RWPE2 (cell line): ENCODE measurements around the gene NELFCD.
A peak's percentile ranks its signal among the peaks of the same experiment; 100 is the strongest.
"Not testable (repeated sequence)": the region's sequence is repeated elsewhere in the genome, so short reads cannot be mapped to it uniquely, and the experiment has no call there.

Source experiments
- ATAC-seq: fragments of 200-7000 bp; cut with Tn5 transposase; 3 replicates; pipeline ENCODE4 v1.9.1; 2021; ENCODE audit warnings: low read depth
- DNase-seq: peaks from one replicate; pipeline ENCODE4 v3.0.0-alpha.2; 2020; ENCODE audit warnings: low spot score
- H3K27ac ChIP-seq: fragments of 450-650 bp; 2 replicates; pipeline ENCODE4 v1.5.1; 2017; ENCODE audit warnings: mild to moderate bottlenecking; ENCODE audit not compliant: poor library complexity, severe bottlenecking
- H3K27me3 ChIP-seq: fragments of 250-450 bp; sonication (Bioruptor Pico); 2 replicates; pipeline ENCODE4 v1.5.1; 2021; ENCODE audit warnings: mild to moderate bottlenecking, moderate library complexity; ENCODE audit not compliant: insufficient read depth, poor library complexity, severe bottlenecking
- H3K36me3 ChIP-seq: fragments of 250-450 bp; sonication (Bioruptor Pico); 2 replicates; pipeline ENCODE4 v1.5.1; 2020; ENCODE audit warnings: low read depth, mild to moderate bottlenecking, moderate library complexity
- H3K4me1 ChIP-seq: fragments of 250-450 bp; sonication (Bioruptor Pico); 2 replicates; pipeline ENCODE4 v1.5.1; 2021; ENCODE audit warnings: mild to moderate bottlenecking, moderate library complexity; ENCODE audit not compliant: insufficient read depth, poor library complexity, severe bottlenecking
- H3K4me3 ChIP-seq: fragments of 250-450 bp; sonication (Bioruptor Pico); 2 replicates; pipeline ENCODE4 v1.5.1; 2021; ENCODE audit warnings: mild to moderate bottlenecking, moderate library complexity; ENCODE audit not compliant: severe bottlenecking
- H3K9me3 ChIP-seq: fragments of 250-450 bp; sonication (Bioruptor Pico); 2 replicates; pipeline ENCODE4 v1.5.1; 2021; ENCODE audit warnings: mild to moderate bottlenecking, moderate library complexity; ENCODE audit not compliant: severe bottlenecking
- CTCF ChIP-seq: fragments of 450-650 bp; IDR thresholded peaks from one replicate; pipeline ENCODE4 v1.5.1; 2017; ENCODE audit warnings: mild to moderate bottlenecking, moderate library complexity; ENCODE audit not compliant: poor library complexity, severe bottlenecking

Gene NELFCD

DNA sequence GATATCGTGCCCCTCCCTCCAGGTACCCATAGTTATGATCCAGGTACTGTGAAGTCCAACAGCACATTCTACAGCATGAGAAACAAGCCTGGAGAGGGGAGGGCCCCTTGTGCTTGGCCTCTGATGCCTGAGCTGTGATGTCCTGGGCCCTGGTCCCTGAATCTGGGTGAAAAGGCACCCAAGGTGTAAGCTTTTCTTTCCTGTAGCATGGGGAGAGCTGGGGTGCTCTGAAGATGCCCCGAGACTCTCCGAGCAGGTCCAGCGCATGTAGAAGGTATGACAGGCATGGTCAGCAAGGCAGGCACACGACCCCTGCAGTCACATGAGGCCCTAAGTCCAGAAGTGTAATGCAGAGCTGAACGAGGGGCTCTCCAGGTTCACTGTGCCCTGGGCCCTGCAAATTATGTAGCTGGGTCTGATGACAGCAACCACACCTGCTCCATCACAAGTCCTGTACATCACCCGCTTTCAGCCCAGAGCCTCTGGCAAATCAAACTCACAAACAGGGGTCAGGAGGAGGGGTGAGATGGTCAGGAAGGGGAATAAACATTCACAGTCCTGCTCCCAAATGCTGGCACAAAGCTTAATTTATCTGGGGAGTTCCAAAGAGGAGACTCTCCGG lies 27.8 kb downstream of the NELFCD start:
- H3K27me3 ChIP-seq = no peaks in the 10 kb centered on the region
- DNase-seq (peak; percentile 63), ATAC-seq (no peak)
- H3K9me3 ChIP-seq = no peaks in the 10 kb centered on the region
- no peak overlapping the region for H3K4me3 ChIP-seq
- no peak for TF ChIP-seq CTCF
- H3K27ac ChIP-seq = no peak overlapping the region
- peaks cover 18% of the 10 kb centered on the region for H3K36me3 ChIP-seq
- H3K4me1 ChIP-seq = peaks cover 20% of the 10 kb centered on the region

- peak; percentile 12; the same call in 2 of the 3 replicates for ATAC-seq
- Histone ChIP-seq H3K9me3 (no peaks in the 10 kb centered on the region), H3K4me1 (peaks cover 20% of the 10 kb centered on the region), H3K36me3 (peaks cover 1% of the 10 kb centered on the region; the same call in 1 of the 2 replicates), H3K27me3 (no peaks in the 10 kb centered on the region), H3K27ac (peak overlapping the region; percentile 69), H3K4me3 (no peak overlapping the region)
- DNase-seq = peak; percentile 76
- peak; percentile 23 for TF ChIP-seq CTCF
Observed at GRCh38 chr20:59010321-59010994, 29.4 kb downstream of the NELFCD start.

DNA sequence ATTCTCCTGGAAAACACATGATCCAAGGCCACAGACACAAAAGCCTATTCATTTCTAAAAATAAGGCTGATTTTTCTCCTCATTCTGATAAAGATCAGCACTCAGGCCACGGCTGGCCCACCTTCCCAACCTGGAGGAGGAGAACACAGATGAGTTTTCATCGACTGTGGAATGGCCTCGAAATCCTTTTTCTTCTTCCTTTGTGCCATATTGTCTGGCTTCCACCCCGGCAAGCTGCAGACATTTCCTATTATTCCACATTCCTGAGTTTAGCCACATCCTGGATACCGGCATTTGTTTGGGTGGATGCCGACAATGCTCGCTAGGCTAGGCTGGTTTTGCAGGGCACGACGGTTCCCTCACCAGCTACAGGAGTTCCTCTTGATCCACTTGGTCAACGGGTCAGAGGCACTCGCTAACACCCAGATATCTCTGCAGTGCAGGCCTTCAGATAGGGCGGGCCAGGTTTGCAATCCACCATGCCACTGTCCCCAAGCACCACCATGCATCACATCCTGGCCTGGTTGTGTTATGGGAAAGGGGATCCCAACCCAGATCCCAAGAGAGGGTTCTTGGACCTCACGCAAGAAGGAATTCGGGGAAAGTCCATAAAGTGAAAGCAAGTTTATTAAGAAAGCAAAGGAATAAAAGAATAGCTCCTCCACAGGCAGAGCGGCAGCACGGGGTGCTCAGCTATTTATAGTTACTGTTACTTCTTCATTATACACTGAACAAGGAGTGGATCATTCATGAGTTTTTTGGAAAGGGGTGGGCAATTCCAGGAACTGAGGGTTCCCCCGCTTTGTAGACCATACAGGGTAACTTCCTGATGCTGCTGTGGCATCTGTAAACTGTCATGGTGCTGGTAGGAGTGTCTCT lies 30.2 kb downstream of the NELFCD start:
- Histone ChIP-seq H3K4me3 (no peak overlapping the region), H3K4me1 (peaks cover 22% of the 10 kb centered on the region), H3K9me3 (no peaks in the 10 kb centered on the region), H3K27me3 (no peaks in the 10 kb centered on the region), H3K27ac (peak overlapping the region; percentile 69), H3K36me3 (no peaks in the 10 kb centered on the region)
- ATAC-seq (peak; percentile 68), DNase-seq (peak; percentile 89)
- no peak for TF ChIP-seq CTCF

DNA sequence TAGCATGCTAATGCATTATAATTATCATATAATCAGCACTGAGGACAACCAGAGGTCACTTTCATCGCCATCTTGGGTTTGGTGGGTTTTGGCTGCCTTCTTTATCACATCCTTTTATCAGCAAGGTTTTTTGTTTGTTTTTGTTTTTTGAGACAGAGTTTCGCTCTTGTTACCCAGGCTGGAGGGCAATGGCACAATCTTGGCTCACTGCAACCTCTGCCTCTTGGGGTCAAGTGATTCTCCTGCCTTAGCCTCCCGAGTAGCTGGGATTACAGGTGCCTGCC lies 30.8 kb downstream of the NELFCD start:
- not testable (repeated sequence) for H3K4me3 ChIP-seq, H3K27me3 ChIP-seq, H3K9me3 ChIP-seq, H3K36me3 ChIP-seq, ATAC-seq
- H3K4me1 ChIP-seq = peaks cover 27% of the 10 kb centered on the region
- DNase-seq = peak; percentile 29
- H3K27ac ChIP-seq = peak overlapping the region; percentile 69

DNA sequence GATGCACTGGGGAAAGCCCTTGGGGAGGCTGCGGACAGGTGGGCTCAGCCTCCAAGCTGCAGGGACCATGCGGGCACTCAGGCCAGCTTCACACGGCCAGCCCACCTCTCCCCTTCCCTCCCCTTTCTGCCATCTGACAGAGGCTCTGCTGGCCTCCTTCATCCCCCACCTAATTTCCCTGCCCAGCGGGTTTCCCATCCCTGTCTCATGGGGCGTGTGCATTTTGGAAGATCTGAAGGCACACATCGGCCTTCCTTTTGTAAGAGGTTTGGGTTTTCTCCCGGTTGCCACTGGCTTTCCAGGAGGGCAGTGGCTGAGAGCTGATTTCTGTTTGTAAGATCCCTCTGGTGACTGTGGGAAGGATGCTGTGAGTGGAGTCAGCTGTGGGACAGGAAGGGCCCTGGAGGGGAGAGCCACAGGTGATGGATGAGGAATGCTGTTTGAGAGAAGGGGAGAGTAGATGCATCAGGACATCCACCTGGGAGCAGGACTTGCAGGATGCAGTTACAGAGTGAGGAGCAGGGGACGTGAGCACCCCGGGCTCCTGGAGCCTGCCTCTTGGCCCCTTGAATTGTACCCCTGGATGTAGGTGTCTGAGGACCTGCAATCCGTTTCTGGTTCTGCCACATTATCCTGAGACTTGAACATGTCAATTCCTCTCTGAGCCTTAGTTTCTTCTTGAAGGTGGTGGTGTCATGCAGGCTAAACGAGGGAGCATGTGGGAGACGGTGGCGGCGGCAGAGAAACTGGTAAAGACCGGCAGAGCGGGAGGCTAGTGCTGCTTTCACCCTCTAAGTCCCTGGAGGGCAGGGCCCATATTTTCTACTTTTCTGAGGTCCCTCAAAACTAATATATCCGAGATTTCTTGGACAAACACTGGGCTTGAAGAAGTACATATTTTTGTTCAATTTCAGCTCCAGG lies 32.2 kb downstream of the NELFCD start:
- no peaks in the 10 kb centered on the region for H3K9me3 ChIP-seq
- H3K27ac ChIP-seq = no peak overlapping the region
- TF ChIP-seq CTCF = no peak
- ATAC-seq (no peak), DNase-seq (peak; percentile 71)
- no peaks in the 10 kb centered on the region for H3K27me3 ChIP-seq
- H3K4me1 ChIP-seq = peaks cover 26% of the 10 kb centered on the region
- no peaks in the 10 kb centered on the region for H3K36me3 ChIP-seq
- H3K4me3 ChIP-seq = no peak overlapping the region
